ENCODE data around the gene PAX5.

- no peak for TF ChIP-seq POLR2A (IDR thresholded peaks at IDR 0.05)
- TF ChIP-seq CTCF (IDR thresholded peaks at IDR 0.05) = no peak
Measured at GRCh38 chr9:36848946-36849345, 185.1 kb downstream of the PAX5 start.
